Esophagus (tissue), 2 donors: ENCODE results near the gene PAFAH2. TPM values are rescaled to one million over a fixed set of nuclear protein-coding genes. Genes with fewer than 3 reads are reported as not detected.

Experiments used
- H3K27ac ChIP-seq, 2 donors: one replicate each; pipeline ENCODE4 v1.5.1; 2013; ENCODE audit warnings: low read depth in 2 of 2, mild to moderate bottlenecking in 2 of 2, inconsistent platforms in 1 of 2, low read length in 1 of 2, moderate library complexity in 1 of 2
- H3K27me3 ChIP-seq, 2 donors: one replicate each; pipeline ENCODE4 v1.6.1; 2013; ENCODE audit warnings: low read length in 2 of 2, control low read depth in 1 of 2, mild to moderate bottlenecking in 1 of 2; ENCODE audit not compliant: insufficient read depth in 2 of 2, control insufficient read depth in 1 of 2
- H3K36me3 ChIP-seq, 2 donors: one replicate each; pipeline ENCODE4 v1.6.1; 2013; ENCODE audit warnings: low read length in 1 of 2; ENCODE audit not compliant: control insufficient read depth in 2 of 2, insufficient read depth in 2 of 2
- H3K4me1 ChIP-seq, 2 donors: one replicate each; pipeline ENCODE4 v1.6.1; 2013; ENCODE audit warnings: low read length in 1 of 2; ENCODE audit not compliant: control insufficient read depth in 2 of 2, insufficient read depth in 2 of 2
- H3K4me3 ChIP-seq, 2 donors: one replicate each; pipeline ENCODE4 v1.5.1; 2013; ENCODE audit warnings: low read length in 2 of 2, mild to moderate bottlenecking in 2 of 2, low read depth in 1 of 2, moderate library complexity in 1 of 2
- H3K9me3 ChIP-seq, 2 donors: one replicate each; pipeline ENCODE4 v1.6.1; 2013; ENCODE audit warnings: mild to moderate bottlenecking in 2 of 2, low read depth in 1 of 2, low read length in 1 of 2, moderate library complexity in 1 of 2; ENCODE audit not compliant: control insufficient read depth in 2 of 2, insufficient read depth in 1 of 2
- WGBS, 2 donors: extraction: QIAGEN DNeasy Blood & Tissue Kit; methylation state at CpG; one replicate each; pipeline ENCODE4 v1.1.7; 2013; 5-methylcytosine and 5-hydroxymethylcytosine counted together
- polyA plus RNA-seq, 2 donors: library from polyadenylated mRNA; stranded (reverse); fragments of 200-250 nt; gene quantifications; one replicate each; pipeline ENCODE4 v1.2.3, GENCODE V29; 2013
- donor health status: healthy with polysubstance abuse.
- donor health status: Bipolar disorder and iron deficiency.

Gene PAFAH2
- polyA plus RNA-seq, 2 donors, result 5.7 to 5.8 TPM

DNA sequence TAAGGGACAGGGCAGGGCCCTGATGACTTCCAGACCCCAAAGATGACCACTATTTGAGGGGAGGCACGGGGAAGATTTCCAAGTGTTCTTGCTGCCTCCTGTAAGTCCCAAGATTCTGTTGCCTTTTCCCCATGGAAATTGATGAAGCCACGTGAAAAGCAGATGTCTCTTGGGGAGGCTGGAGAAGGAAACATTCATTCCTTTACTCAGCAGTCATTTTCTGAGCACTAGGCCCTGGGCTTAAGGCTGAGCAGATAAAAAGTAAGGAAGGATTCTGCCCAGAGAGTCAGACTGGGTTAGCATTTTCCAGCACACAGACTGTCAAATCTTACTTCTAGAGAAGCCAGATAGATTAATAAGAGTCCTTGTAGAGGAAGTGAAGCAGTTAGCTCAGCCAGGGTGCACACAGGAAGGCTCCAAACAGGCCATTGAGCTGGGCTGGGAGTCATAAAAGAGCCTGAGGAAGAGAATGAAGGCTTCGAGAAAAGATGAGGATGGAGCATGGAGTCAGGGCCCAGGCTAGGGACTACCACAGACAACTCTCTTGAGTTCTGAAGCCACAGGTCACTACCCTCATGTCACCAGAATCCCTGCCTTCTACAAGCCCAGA, 33.9 kb upstream of the PAFAH2 start:
- Histone ChIP-seq H3K27ac (no peak overlapping the region), H3K4me1 (peaks cover 6 to 8% of the 10 kb centered on the region in 2 donors), H3K27me3 (no peaks in the 10 kb centered on the region), H3K36me3 (no peaks in the 10 kb centered on the region), H3K9me3 (no peaks in the 10 kb centered on the region), H3K4me3 (no peak overlapping the region)
- 79 to 84% methylated on average over 3 of the region's 3 CpGs for WGBS, 2 donors

DNA sequence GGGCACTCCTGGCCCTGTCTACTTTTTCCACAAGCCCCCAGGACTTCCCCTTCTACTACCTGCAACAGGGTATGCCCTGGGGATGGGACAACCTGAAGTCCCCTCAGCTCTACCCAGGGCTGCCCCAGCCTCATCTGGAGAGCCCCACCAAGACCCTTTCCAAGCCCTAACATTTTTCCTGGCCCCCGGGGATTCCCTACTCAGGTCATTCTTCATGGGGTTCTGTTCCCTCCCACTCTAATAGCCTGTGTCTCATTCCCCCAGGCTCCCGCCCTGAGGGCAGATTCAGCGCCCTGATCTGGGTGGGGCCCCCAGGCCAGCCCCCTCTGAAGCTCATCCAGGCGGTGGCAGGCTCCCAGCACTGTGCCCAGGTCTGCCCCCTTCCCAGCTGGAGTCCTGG, 33.3 kb upstream of the PAFAH2 start:
- 72 to 80% methylated on average over 4 of the region's 4 CpGs for WGBS, 2 donors
- H3K9me3 ChIP-seq, result no peaks in the 10 kb centered on the region
- H3K4me1 ChIP-seq, result peaks cover 4% of the 10 kb centered on the region in 2 donors
- no peak overlapping the region for H3K27ac ChIP-seq
- H3K27me3 ChIP-seq, result no peaks in the 10 kb centered on the region
- no peak overlapping the region for H3K4me3 ChIP-seq
- H3K36me3 ChIP-seq, result peaks cover 0 to 2% of the 10 kb centered on the region in 2 donors

- Histone ChIP-seq H3K27ac (no peak overlapping the region), H3K36me3 (peaks cover 0 to 2% of the 10 kb centered on the region in 2 donors), H3K9me3 (no peaks in the 10 kb centered on the region), H3K4me1 (peaks cover under 1 to 2% of the 10 kb centered on the region in 2 donors), H3K4me3 (no peak overlapping the region), H3K27me3 (no peaks in the 10 kb centered on the region)
- 79 to 85% methylated on average over 7 of the region's 7 CpGs for WGBS, 2 donors
Measured at GRCh38 chr1:26029864-26030481, 32.1 kb upstream of the PAFAH2 start.

DNA sequence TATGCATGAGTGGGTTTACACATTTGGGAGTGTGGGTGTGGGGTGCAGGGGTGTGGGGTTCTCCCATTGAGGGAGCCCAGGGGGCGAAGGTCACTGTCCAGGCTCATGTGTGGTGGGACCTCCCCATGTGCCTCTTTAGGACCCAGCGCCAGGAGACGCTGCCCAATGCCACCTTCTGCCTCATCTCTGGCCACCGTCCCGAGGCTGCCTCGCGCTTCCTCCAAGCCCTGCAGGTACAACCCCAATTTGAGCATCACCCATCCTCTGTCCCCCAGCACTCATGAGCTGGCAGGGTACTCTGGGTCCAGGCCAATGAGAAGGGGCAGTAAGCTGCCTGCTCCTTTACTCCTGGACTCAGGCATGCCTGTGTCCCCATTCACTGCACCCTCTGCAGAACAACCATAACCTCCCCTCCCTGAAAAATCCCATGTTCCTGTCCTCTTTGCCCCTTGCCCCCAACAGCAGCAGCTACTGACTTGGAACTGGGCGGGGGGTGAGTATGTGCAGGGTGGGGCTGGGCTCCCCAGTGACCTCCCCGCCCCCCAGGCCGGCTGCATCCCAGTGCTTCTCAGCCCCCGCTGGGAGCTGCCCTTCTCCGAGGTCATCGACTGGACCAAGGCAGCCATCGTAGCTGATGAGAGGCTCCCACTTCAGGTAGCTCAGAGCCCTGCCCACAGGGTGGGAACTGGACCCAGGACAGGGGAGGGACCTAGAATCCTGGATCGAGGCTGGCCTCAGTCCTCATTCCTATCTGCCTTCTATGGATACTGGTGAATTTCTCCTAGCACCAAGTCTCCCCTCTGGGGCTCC, 31.4 kb upstream of the PAFAH2 start:
- no peak overlapping the region for H3K4me3 ChIP-seq

GRCh38 chr1:26028490-26028980, 30.7 kb upstream of the PAFAH2 start:
- H3K36me3 ChIP-seq, result peaks cover 0 to 2% of the 10 kb centered on the region in 2 donors
- no peaks in the 10 kb centered on the region for H3K4me1 ChIP-seq
- no peaks in the 10 kb centered on the region for H3K9me3 ChIP-seq
- H3K4me3 ChIP-seq, result no peak overlapping the region
- no peak overlapping the region for H3K27ac ChIP-seq
- no peaks in the 10 kb centered on the region for H3K27me3 ChIP-seq
- WGBS, 2 donors, result 77 to 81% methylated on average over 8 of the region's 8 CpGs

More for the DNA sequence above, 31.4 kb upstream of the PAFAH2 start:
- WGBS, 2 donors, result 66 to 76% methylated on average over 15 of the region's 15 CpGs
- Histone ChIP-seq H3K27ac (no peak overlapping the region), H3K9me3 (no peaks in the 10 kb centered on the region), H3K36me3 (peaks cover 0 to 2% of the 10 kb centered on the region in 2 donors), H3K27me3 (no peaks in the 10 kb centered on the region), H3K4me1 (no peaks in the 10 kb centered on the region)

DNA sequence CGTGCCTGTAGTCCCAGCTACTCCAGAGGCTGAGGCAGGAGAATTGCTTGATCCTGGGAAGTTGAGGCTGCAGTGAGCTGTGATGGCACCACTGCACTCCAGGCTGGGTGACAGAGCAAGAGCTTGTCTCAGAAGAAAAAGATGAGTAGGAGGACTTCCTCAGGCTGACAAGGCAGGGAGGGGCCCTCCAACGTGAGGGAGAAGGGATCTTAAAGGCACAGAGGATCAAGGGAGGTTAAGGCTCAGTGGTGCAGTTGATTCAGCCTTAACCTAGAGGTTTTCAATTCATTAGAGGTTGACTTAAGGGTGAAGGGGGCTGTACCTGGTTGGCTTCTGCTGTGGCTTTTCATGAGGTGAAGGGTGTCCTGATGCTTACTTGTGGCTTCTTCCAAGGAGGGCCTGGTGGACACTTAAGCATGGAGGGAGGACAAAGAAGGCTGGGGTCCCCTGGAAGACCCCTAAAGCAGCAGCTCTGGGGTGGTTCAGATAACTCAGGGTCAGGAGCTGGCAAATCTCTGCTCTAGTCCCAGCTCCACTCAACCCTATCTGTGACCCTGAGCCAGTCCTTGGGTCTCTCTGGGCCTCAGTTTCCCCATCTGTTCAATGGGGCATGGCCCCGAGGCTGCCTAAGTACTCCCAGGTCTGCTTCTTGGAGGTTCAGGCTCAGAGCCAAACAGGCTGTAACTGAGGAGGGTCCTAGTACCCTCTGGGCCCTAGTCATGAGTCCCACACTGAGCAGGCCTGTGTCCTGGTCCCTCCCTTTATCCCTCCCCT, 30.0 kb upstream of the PAFAH2 start:
- 37 to 42% methylated on average over 3 of the region's 3 CpGs for WGBS, 2 donors
- H3K9me3 ChIP-seq, result no peaks in the 10 kb centered on the region
- H3K4me1 ChIP-seq, result no peaks in the 10 kb centered on the region
- peaks cover 0 to 2% of the 10 kb centered on the region in 2 donors for H3K36me3 ChIP-seq
- no peak overlapping the region for H3K4me3 ChIP-seq
- H3K27me3 ChIP-seq, result no peaks in the 10 kb centered on the region
- H3K27ac ChIP-seq, result no peak overlapping the region

- no peaks in the 10 kb centered on the region for H3K9me3 ChIP-seq
- H3K36me3 ChIP-seq, result peaks cover 0 to 2% of the 10 kb centered on the region in 2 donors
- WGBS, 2 donors, result 60 to 71% methylated on average over 5 of the region's 5 CpGs
- no peak overlapping the region for H3K27ac ChIP-seq
- H3K4me1 ChIP-seq, result peaks cover 0 to 3% of the 10 kb centered on the region in 2 donors
- no peak overlapping the region for H3K4me3 ChIP-seq
- H3K27me3 ChIP-seq, result no peaks in the 10 kb centered on the region
Measured at GRCh38 chr1:26025517-26025916, 27.7 kb upstream of the PAFAH2 start.

DNA sequence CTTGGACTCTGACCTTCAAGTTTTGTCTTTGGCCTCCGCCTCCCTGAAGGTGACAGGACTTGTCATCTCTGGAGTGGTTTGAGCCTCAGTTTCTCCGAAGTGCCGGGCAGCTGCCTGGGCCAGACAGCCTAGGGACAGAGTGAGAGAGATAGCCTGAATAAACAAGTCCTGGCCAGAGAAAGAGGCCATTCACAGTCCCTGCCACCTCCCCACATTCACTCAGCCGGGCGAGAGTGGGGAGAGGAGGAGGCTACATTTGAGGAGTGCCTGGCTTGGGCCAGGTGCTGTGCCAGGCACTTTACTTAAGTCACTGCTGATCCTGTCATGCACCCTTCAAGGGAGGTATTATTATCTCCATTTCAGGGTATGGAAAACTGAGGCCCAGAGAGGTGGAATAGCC, 27.2 kb upstream of the PAFAH2 start:
- WGBS, 2 donors, result 61 to 80% methylated on average over 5 of the region's 5 CpGs

DNA sequence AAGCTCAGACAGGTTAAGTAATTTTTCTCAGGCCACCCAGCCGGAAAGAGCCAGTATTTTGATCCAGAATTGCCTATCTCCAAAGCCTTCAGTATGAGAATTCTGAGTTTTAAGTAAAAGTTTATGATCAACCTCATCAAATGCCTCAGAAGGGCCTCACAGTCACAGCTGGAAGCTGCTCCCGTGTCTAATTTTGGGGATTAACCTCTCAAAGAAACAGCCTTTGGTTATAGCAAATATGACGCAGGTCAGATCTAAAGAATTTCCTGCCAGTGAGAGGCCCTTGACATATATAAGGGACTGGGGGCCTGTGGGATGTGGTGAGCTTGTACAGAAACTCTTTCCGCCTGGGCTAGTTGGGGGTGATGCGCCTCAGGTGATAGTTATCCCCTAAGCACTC, 26.0 kb upstream of the PAFAH2 start:
- Histone ChIP-seq H3K27me3 (no peaks in the 10 kb centered on the region), H3K36me3 (peaks cover 0 to 2% of the 10 kb centered on the region in 2 donors), H3K4me1 (peaks cover 0 to 3% of the 10 kb centered on the region in 2 donors), H3K27ac (no peak overlapping the region), H3K9me3 (no peaks in the 10 kb centered on the region), H3K4me3 (no peak overlapping the region)
- WGBS, 2 donors, result 82 to 83% methylated on average over 5 of the region's 5 CpGs

More for the DNA sequence above, 27.2 kb upstream of the PAFAH2 start:
- H3K9me3 ChIP-seq, result no peaks in the 10 kb centered on the region
- no peaks in the 10 kb centered on the region for H3K27me3 ChIP-seq
- no peak overlapping the region for H3K4me3 ChIP-seq
- peaks cover 0 to 3% of the 10 kb centered on the region in 2 donors for H3K4me1 ChIP-seq
- H3K27ac ChIP-seq, result no peak overlapping the region
- H3K36me3 ChIP-seq, result peaks cover 0 to 2% of the 10 kb centered on the region in 2 donors
